ENCODE results near the gene TIGD1.

- no peak for TF ChIP-seq CTCF (IDR thresholded peaks at IDR 0.05; ENCODE audit: low read length)
- no peak for TF ChIP-seq EZH2 (optimal IDR thresholded peaks at IDR 0.05; ENCODE audit: low read depth, low read length)
Observed at GRCh38 chr2:232573771-232574435, 23.5 kb upstream of the TIGD1 start.

Measured in MM.1S (cell line).